Adrenal gland (tissue), 12 donors: ENCODE measurements around the gene NME7. TPM values are rescaled to one million over a fixed set of nuclear protein-coding genes. Genes with fewer than 3 reads are reported as not detected.

ENCODE experiments used
- DNase-seq, 7 donors: peaks; one replicate each; pipeline ENCODE4 v3.0.0-alpha.2; 2019 to 2020
- H3K27ac ChIP-seq, 5 donors: fragments of 200-600 bp; sonication (generic) in 4 of 5; 1 replicate in 3 of 5; 2 replicates in 2 of 5; pipeline versions ENCODE4 v1.5.1 to v1.8.0; 2016 to 2020; ENCODE audit warnings: mild to moderate bottlenecking in 1 of 5
- H3K27me3 ChIP-seq: fragments of 200-600 bp; 2 replicates; pipeline ENCODE4 v1.8.0; 2021
- H3K36me3 ChIP-seq, 2 donors: fragments of 200-600 bp; replicated peaks in 1 of 2; 1 replicate in 1 of 2; 2 replicates in 1 of 2; pipeline versions ENCODE4 v1.5.1 to v1.8.0; 2018 to 2022
- H3K4me1 ChIP-seq, 2 donors: fragments of 200-600 bp; replicated peaks in 1 of 2; 1 replicate in 1 of 2; 2 replicates in 1 of 2; pipeline versions ENCODE4 v1.5.1 to v1.8.0; 2018 to 2021
- H3K4me3 ChIP-seq, 4 donors: fragments of 200-600 bp; sonication (generic) in 3 of 4; one replicate each; pipeline ENCODE4 v1.5.1; 2016 to 2018
- H3K9me3 ChIP-seq, 3 donors: fragments of 200-600 bp; sonication (generic) in 1 of 3; replicated peaks in 1 of 3; 1 replicate in 2 of 3; 2 replicates in 1 of 3; pipeline versions ENCODE4 v1.5.1 to v1.8.0; 2016 to 2021
- CTCF ChIP-seq, 6 experiments: fragments of 450-650 bp in 4 of 6; fragments of 200-600 bp in 2 of 6; sonication (generic) in 1 of 6; IDR thresholded peaks; 1 replicate in 5 of 6; 2 replicates in 1 of 6; pipeline versions ENCODE4 v1.5.1 to v1.8.0; 2016 to 2021; ENCODE audit warnings: antibody characterized with exemption in 6 of 6, mild to moderate bottlenecking in 2 of 6, moderate library complexity in 1 of 6
- POLR2A ChIP-seq, 2 donors: fragments of 450-650 bp; IDR thresholded peaks; one replicate each; pipeline ENCODE4 v1.6.1; 2017; ENCODE audit warnings: antibody characterized with exemption in 2 of 2, mild to moderate bottlenecking in 2 of 2, moderate library complexity in 1 of 2
- WGBS, 4 donors: extraction: QIAGEN DNeasy Blood & Tissue Kit in 2 of 4; methylation state at CpG; one replicate each; pipeline versions ENCODE4 v1.1.5 to v1.1.7; 2013 to 2017; 5-methylcytosine and 5-hydroxymethylcytosine counted together
- intact Hi-C, 2 donors: fragments of 100-400 bp; cut with DNase I; formaldehyde crosslinking; loops; one replicate each; pipeline versions ENCODE4 v1.14.1 to v1.15.0; 2022 to 2023
- polyA plus RNA-seq, 3 donors: library from polyadenylated mRNA; stranded (reverse); fragments of 200-250 nt in 2 of 3; fragments of 350-450 nt in 1 of 3; fragmentation: Illumina TruSeq in 1 of 3; extraction: RNeasy Lipid Tissue Mini Kit (QIAGEN cat#74804) in 1 of 3; gene quantifications; one replicate each; pipeline ENCODE4 v1.2.3, GENCODE V29; 2013 to 2014
- total RNA-seq, 9 donors: library from RNA; depleted of rRNA in 4 of 9; stranded (reverse); fragments of >200 nt in 4 of 9; fragments of 120-200 nt in 1 of 9; fragmentation: NEBNext Ultra II Directional in 1 of 9; extraction: Animal tissue kit (Norgen Biotek cat#: 25700) in 1 of 9; gene quantifications; one replicate each; pipeline versions ENCODE4 v1.1.0 to v1.2.4, GENCODE V29; 2013 to 2023
- donor health status: healthy with polysubstance abuse.
- donor health status: Bipolar disorder and iron deficiency.
- donor health status: DM: yes; HTN: yes; CAD: no.
- donor health status: DM: no; HTN: no; CAD: no.
- donor health status: DM: no; HTN: no; CAD: no.
- donor health status: DM: yes; HTN: yes; CAD: no.

NME7 gene
- total and polyA plus RNA-seq, 12 donors = 3.3 to 41.4 (median 15.6) TPM

- Histone ChIP-seq H3K27ac (no peak overlapping the region), H3K4me1 (no peaks in the 10 kb centered on the region), H3K9me3 (no peaks in the 10 kb centered on the region), H3K36me3 (no peaks in the 10 kb centered on the region), H3K27me3 (no peaks in the 10 kb centered on the region), H3K4me3 (no peak overlapping the region)
- 96 to 100% (median 100%) methylated on average over 1 of the region's 1 CpG for WGBS, 4 donors
- TF ChIP-seq POLR2A (IDR thresholded peaks at IDR 0.05) (no peak), CTCF (IDR thresholded peaks at IDR 0.05) (no peak)
- intact Hi-C loops = no loop called here
- no peak for DNase-seq
Observed at GRCh38 chr1:169249611-169250010, 118.0 kb downstream of the NME7 start.

- 73 to 89% (median 87%) methylated on average over 1 of the region's 1 CpG for WGBS, 4 donors
- intact Hi-C loops = no loop called here
- DNase-seq = no peak
- Histone ChIP-seq H3K27ac (no peak overlapping the region), H3K4me3 (no peak overlapping the region), H3K9me3 (no peaks in the 10 kb centered on the region), H3K36me3 (no peaks in the 10 kb centered on the region), H3K4me1 (peaks cover 5 to 8% of the 10 kb centered on the region in 2 donors), H3K27me3 (no peaks in the 10 kb centered on the region)
- no peak for TF ChIP-seq POLR2A (IDR thresholded peaks at IDR 0.05)
- TF ChIP-seq CTCF (IDR thresholded peaks at IDR 0.05) = no peak
Observed at GRCh38 chr1:169245706-169246105, 121.9 kb downstream of the NME7 start.

- WGBS, 4 donors = 25 to 35% (median 30%) methylated on average over 3 of the region's 3 CpGs
- H3K4me3 ChIP-seq = peak overlapping the region in 1 of 4 donors; percentile 11
- peaks cover 14 to 42% of the 10 kb centered on the region in 2 donors for H3K4me1 ChIP-seq
- DNase-seq = no peak
- no peaks in the 10 kb centered on the region for H3K27me3 ChIP-seq
- intact Hi-C loops = no loop called here
- H3K27ac ChIP-seq = peak overlapping the region in 3 of 5 donors; percentile 14 to 39 (median 30)
- H3K9me3 ChIP-seq = no peaks in the 10 kb centered on the region
- TF ChIP-seq POLR2A (IDR thresholded peaks at IDR 0.05) (no peak), CTCF (IDR thresholded peaks at IDR 0.05) (no peak)
- no peaks in the 10 kb centered on the region for H3K36me3 ChIP-seq
Observed at GRCh38 chr1:169240449-169241232, 127.0 kb downstream of the NME7 start.

GRCh38 chr1:169236880-169237279 is 130.7 kb downstream of the NME7 start:
- Histone ChIP-seq H3K27ac (no peak overlapping the region), H3K4me3 (no peak overlapping the region), H3K27me3 (no peaks in the 10 kb centered on the region), H3K9me3 (no peaks in the 10 kb centered on the region), H3K36me3 (no peaks in the 10 kb centered on the region), H3K4me1 (peaks cover 14 to 54% of the 10 kb centered on the region in 2 donors)
- TF ChIP-seq POLR2A (IDR thresholded peaks at IDR 0.05) (no peak), CTCF (IDR thresholded peaks at IDR 0.05) (no peak)
- WGBS, 4 donors = 86 to 93% (median 91%) methylated on average over 4 of the region's 4 CpGs
- no peak for DNase-seq
- intact Hi-C loops = no loop called here
